ENCODE measurements around the gene TMEM259. TPM values are rescaled to one million over a fixed set of nuclear protein-coding genes. Genes with fewer than 3 reads are reported as not detected.

The TMEM259 gene
- total RNA-seq, 1 donor from 2014 or later, result 31.7 TPM

DNA sequence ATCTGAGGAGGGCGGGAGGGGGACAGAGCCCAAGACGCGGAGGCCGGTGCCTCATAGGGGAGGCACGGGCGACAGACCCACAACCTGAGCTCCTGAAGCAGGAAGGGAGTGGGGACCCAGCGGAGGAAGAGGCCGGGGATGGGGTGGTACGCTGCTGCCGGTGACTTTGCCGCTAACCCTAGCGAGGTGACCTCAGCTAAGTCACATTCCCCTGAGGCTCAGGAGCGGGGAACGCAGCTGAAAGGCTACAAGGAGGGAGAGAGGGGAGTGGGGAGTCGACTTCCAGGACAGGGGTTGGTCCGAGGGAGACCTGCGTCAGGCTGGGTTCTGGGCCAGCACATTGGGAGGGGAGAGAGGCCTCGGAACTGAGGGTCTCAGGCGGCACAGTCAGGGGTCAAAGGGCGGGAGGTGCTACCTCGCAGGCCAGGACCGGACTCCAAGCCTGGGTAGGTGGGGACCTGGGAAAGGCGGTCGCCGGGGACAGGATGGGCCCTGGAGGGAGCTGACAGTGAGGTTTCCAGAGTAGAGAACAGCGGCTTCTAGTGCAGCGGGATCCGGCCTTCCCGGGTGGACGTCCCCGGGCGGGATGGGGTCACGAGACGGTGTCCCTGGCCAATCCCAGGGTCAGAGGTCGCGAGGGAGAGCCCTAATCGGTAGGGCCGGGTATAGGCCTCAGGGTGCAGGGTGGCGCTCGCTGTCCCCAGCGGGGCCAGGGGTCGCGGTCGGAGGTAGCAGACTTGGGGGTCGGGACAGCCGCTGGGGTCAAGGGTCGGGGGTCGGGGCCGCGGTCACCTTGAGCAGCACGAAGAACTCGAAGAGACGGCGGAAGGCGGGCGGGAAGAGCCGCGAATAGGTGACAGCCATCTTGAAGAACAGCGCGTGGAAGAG, 699 bp downstream of the TMEM259 start:
- H3K27me3 ChIP-seq, result no peaks in the 10 kb centered on the region
- peaks cover 11% of the 10 kb centered on the region for H3K27me3 Mint-ChIP-seq (ENCODE audit: insufficient read depth, low read depth)
- H3F3A ChIP-seq (ENCODE audit: low read depth), result peaks cover 25% of the 10 kb centered on the region
- no peaks in the 10 kb centered on the region for H3K36me3 ChIP-seq
- no peaks in the 10 kb centered on the region for H3K36me3 Mint-ChIP-seq
- H3K27ac Mint-ChIP-seq, result peak overlapping the region; percentile 21
- peak overlapping the region; percentile 97 for H3K4me3 ChIP-seq
- H3K4me3 Mint-ChIP-seq, result peak overlapping the region; percentile 91
- peak overlapping the region; percentile 85 for H3K9ac ChIP-seq
- H3K4me1 ChIP-seq, result peaks cover 21% of the 10 kb centered on the region
- no peaks in the 10 kb centered on the region for H3K9me3 Mint-ChIP-seq
- H3K4me2 ChIP-seq, result peak overlapping the region; percentile 97
- H2AFZ ChIP-seq (replicated peaks), result no peak overlapping the region
- peaks cover 54% of the 10 kb centered on the region for H4K20me1 ChIP-seq (ENCODE audit: low read depth)
- H3K4me1 Mint-ChIP-seq, result peaks cover 41% of the 10 kb centered on the region
- TF ChIP-seq, protein P1, sequence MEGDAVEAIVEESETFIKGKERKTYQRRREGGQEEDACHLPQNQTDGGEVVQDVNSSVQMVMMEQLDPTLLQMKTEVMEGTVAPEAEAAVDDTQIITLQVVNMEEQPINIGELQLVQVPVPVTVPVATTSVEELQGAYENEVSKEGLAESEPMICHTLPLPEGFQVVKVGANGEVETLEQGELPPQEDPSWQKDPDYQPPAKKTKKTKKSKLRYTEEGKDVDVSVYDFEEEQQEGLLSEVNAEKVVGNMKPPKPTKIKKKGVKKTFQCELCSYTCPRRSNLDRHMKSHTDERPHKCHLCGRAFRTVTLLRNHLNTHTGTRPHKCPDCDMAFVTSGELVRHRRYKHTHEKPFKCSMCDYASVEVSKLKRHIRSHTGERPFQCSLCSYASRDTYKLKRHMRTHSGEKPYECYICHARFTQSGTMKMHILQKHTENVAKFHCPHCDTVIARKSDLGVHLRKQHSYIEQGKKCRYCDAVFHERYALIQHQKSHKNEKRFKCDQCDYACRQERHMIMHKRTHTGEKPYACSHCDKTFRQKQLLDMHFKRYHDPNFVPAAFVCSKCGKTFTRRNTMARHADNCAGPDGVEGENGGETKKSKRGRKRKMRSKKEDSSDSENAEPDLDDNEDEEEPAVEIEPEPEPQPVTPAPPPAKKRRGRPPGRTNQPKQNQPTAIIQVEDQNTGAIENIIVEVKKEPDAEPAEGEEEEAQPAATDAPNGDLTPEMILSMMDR (IDR thresholded peaks at IDR 0.05), result no peak
- TF ChIP-seq EZH2phosphoT487 (IDR thresholded peaks at IDR 0.05) (no peak), EZH2 (IDR thresholded peaks at IDR 0.05) (no peak)
- H3K9me3 ChIP-seq (ENCODE audit: low read depth), result no peaks in the 10 kb centered on the region
- peak; percentile 43 for DNase-seq (ENCODE audit: low spot score)
- no peak overlapping the region for H3K27ac ChIP-seq
- peaks cover 56% of the 10 kb centered on the region for H3K79me2 ChIP-seq (ENCODE audit: low read depth)

GRCh38 chr19:1019616-1019961, 1.3 kb downstream of the TMEM259 start:
- Histone ChIP-seq H3K9ac (peak overlapping the region; percentile 85), H3K27ac (no peak overlapping the region), H2AFZ (replicated peaks) (no peak overlapping the region), H3K27me3 (no peaks in the 10 kb centered on the region), H4K20me1 (ENCODE audit: low read depth) (peaks cover 60% of the 10 kb centered on the region), H3K36me3 (no peaks in the 10 kb centered on the region), H3F3A (ENCODE audit: low read depth) (peaks cover 21% of the 10 kb centered on the region), H3K4me1 (peaks cover 21% of the 10 kb centered on the region), H3K79me2 (ENCODE audit: low read depth) (peaks cover 62% of the 10 kb centered on the region), H3K4me3 (peak overlapping the region; percentile 97), H3K4me2 (peak overlapping the region; percentile 97), H3K9me3 (ENCODE audit: low read depth) (no peaks in the 10 kb centered on the region)
- peak overlapping the region; percentile 91 for H3K4me3 Mint-ChIP-seq
- H3K9me3 Mint-ChIP-seq, result no peaks in the 10 kb centered on the region
- H3K4me1 Mint-ChIP-seq, result peaks cover 39% of the 10 kb centered on the region
- TF ChIP-seq EZH2phosphoT487 (IDR thresholded peaks at IDR 0.05), result no peak
- no peaks in the 10 kb centered on the region for H3K36me3 Mint-ChIP-seq
- peaks cover 9% of the 10 kb centered on the region for H3K27me3 Mint-ChIP-seq (ENCODE audit: insufficient read depth, low read depth)
- H3K27ac Mint-ChIP-seq, result no peak overlapping the region
- no peak for DNase-seq (ENCODE audit: low spot score)

DNA sequence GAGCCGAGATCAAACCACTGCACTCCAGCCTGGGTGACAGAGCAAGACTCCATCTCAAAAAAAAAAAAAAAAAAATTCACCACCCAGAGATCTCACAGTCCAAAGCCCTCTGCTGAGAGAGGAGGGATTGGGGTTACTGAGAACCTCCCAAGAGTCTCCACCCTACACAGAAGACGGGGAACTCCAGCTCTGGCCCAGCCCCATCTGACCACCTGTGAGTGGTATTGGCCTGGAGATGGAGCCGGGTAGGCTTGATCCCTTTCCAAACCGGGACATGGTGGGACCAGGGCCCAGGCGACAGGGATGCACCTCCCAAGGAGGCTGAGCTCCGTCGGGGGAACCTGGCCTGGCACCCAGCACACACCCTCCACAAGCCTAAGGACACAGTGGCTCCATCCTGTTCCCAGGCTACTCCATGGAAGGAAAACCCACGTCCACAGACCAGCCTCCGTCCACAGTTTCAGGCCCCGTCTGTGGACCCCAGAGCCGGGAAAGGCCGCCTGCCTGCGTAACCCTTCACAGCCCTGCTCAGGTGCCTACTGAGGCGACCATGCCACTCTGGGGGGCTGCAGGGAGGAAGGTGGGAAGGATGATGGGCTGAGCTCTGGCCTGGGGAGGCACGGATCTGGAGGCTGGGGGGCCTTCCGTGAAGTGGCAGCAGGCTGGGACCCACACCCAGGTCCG, 1.8 kb downstream of the TMEM259 start:
- Histone ChIP-seq H3K27ac (no peak overlapping the region), H4K20me1 (ENCODE audit: low read depth) (peaks cover 64% of the 10 kb centered on the region), H3K4me2 (peak overlapping the region; percentile 97), H3K36me3 (no peaks in the 10 kb centered on the region), H3K4me1 (peaks cover 21% of the 10 kb centered on the region), H3K9ac (peak overlapping the region; percentile 39), H3K4me3 (peak overlapping the region; percentile 97), H3K9me3 (ENCODE audit: low read depth) (no peaks in the 10 kb centered on the region), H3K27me3 (no peaks in the 10 kb centered on the region), H2AFZ (replicated peaks) (no peak overlapping the region), H3F3A (ENCODE audit: low read depth) (peaks cover 21% of the 10 kb centered on the region), H3K79me2 (ENCODE audit: low read depth) (peaks cover 67% of the 10 kb centered on the region)
- no peak overlapping the region for H3K27ac Mint-ChIP-seq
- no peak for DNase-seq (ENCODE audit: low spot score)
- TF ChIP-seq, protein P1 (IDR thresholded peaks at IDR 0.05), result no peak
- TF ChIP-seq EZH2phosphoT487 (IDR thresholded peaks at IDR 0.05) (no peak), EZH2 (IDR thresholded peaks at IDR 0.05) (no peak)
- peaks cover 8% of the 10 kb centered on the region for H3K27me3 Mint-ChIP-seq (ENCODE audit: insufficient read depth, low read depth)
- H3K4me1 Mint-ChIP-seq, result peaks cover 39% of the 10 kb centered on the region
- no peaks in the 10 kb centered on the region for H3K36me3 Mint-ChIP-seq
- H3K4me3 Mint-ChIP-seq, result peak overlapping the region; percentile 91
- no peaks in the 10 kb centered on the region for H3K9me3 Mint-ChIP-seq

Measured in neural progenitor cell (in vitro differentiated cells).